ENCODE measurements around the gene FCER1A. TPM values are rescaled to one million over a fixed set of nuclear protein-coding genes. Genes with fewer than 3 reads are reported as not detected.

Gene FCER1A
- total RNA-seq, 2 donors from 2014 or later, result not detected

- H3K36me3 ChIP-seq (replicated peaks in 1 of 2; ENCODE audit: insufficient read depth in 1 of 2, low read depth in 2 of 2), result no peaks in the 10 kb centered on the region
- intact Hi-C loops (cut with DNase I), result no loop called here
- H3K27ac ChIP-seq, result no peak overlapping the region
- no peaks in the 10 kb centered on the region for H3K27me3 ChIP-seq
- ATAC-seq, result no peak
- no peak for DNase-seq
- no peak for TF ChIP-seq POLR2A (IDR thresholded peaks at IDR 0.05)
- no peak for TF ChIP-seq CTCF (IDR thresholded peaks at IDR 0.05)
- 49 to 54% methylated on average over 8 of the region's 8 CpGs for WGBS, 2 donors
- H3K4me3 ChIP-seq, result no peak overlapping the region
- H3K9me3 ChIP-seq, result no peaks in the 10 kb centered on the region
- H3K4me1 ChIP-seq, result no peaks in the 10 kb centered on the region
Observed at GRCh38 chr1:159318784-159319551, 16.8 kb downstream of the FCER1A start.

- H3K27ac ChIP-seq, result no peak overlapping the region
- DNase-seq (no peak), ATAC-seq (no peak)
- H3K4me3 ChIP-seq, result no peak overlapping the region
- H3K27me3 ChIP-seq, result no peaks in the 10 kb centered on the region
- H3K4me1 ChIP-seq, result no peaks in the 10 kb centered on the region
- intact Hi-C loops (cut with DNase I), result no loop called here
- no peaks in the 10 kb centered on the region for H3K36me3 ChIP-seq (replicated peaks in 1 of 2; ENCODE audit: insufficient read depth in 1 of 2, low read depth in 2 of 2)
- H3K9me3 ChIP-seq, result no peaks in the 10 kb centered on the region
- TF ChIP-seq CTCF (IDR thresholded peaks at IDR 0.05) (no peak), POLR2A (IDR thresholded peaks at IDR 0.05) (no peak)
- WGBS, 2 donors, result 59 to 61% methylated on average over 2 of the region's 2 CpGs
Observed at GRCh38 chr1:159334797-159335196, 32.7 kb downstream of the FCER1A start.

- Histone ChIP-seq H3K4me3 (no peak overlapping the region), H3K4me1 (no peaks in the 10 kb centered on the region), H3K9me3 (no peaks in the 10 kb centered on the region), H3K27me3 (no peaks in the 10 kb centered on the region), H3K27ac (no peak overlapping the region), H3K36me3 (replicated peaks in 1 of 2; ENCODE audit: insufficient read depth in 1 of 2, low read depth in 2 of 2) (no peaks in the 10 kb centered on the region)
- intact Hi-C loops (cut with DNase I), result no loop called here
- no peak for ATAC-seq
- no peak for DNase-seq
- TF ChIP-seq CTCF (IDR thresholded peaks at IDR 0.05) (no peak), POLR2A (IDR thresholded peaks at IDR 0.05) (no peak)
Observed at GRCh38 chr1:159338018-159338417, 35.9 kb downstream of the FCER1A start.

- no peaks in the 10 kb centered on the region for H3K27me3 ChIP-seq
- TF ChIP-seq CTCF (IDR thresholded peaks at IDR 0.05) (no peak), POLR2A (IDR thresholded peaks at IDR 0.05) (no peak)
- H3K36me3 ChIP-seq (replicated peaks in 1 of 2; ENCODE audit: insufficient read depth in 1 of 2, low read depth in 2 of 2), result no peaks in the 10 kb centered on the region
- H3K9me3 ChIP-seq, result no peaks in the 10 kb centered on the region
- DNase-seq, result no peak
- no peak for ATAC-seq
- no peak overlapping the region for H3K27ac ChIP-seq
- H3K4me1 ChIP-seq, result no peaks in the 10 kb centered on the region
- H3K4me3 ChIP-seq, result no peak overlapping the region
- intact Hi-C loops (cut with DNase I), result no loop called here
- 18 to 21% methylated on average over 1 of the region's 1 CpG for WGBS, 2 donors
Observed at GRCh38 chr1:159339536-159339935, 37.4 kb downstream of the FCER1A start.

GRCh38 chr1:159341736-159342135, 39.6 kb downstream of the FCER1A start:
- intact Hi-C loops (cut with DNase I), result no loop called here
- H3K27ac ChIP-seq, result no peak overlapping the region
- WGBS, 2 donors, result 31 to 38% methylated on average over 2 of the region's 2 CpGs
- no peak overlapping the region for H3K4me3 ChIP-seq
- TF ChIP-seq CTCF (IDR thresholded peaks at IDR 0.05), result no peak
- TF ChIP-seq POLR2A (IDR thresholded peaks at IDR 0.05), result no peak
- H3K9me3 ChIP-seq, result no peaks in the 10 kb centered on the region
- H3K36me3 ChIP-seq (replicated peaks in 1 of 2; ENCODE audit: insufficient read depth in 1 of 2, low read depth in 2 of 2), result no peaks in the 10 kb centered on the region
- no peak for DNase-seq
- H3K4me1 ChIP-seq, result no peaks in the 10 kb centered on the region
- no peaks in the 10 kb centered on the region for H3K27me3 ChIP-seq
- no peak for ATAC-seq
